Measurements from ENCODE around the gene SCAPER.
"Not testable (repeated sequence)": the region's sequence is repeated elsewhere in the genome, so short reads cannot be mapped to it uniquely, and the experiment has no call there.

Gene SCAPER

GRCh38 chr15:76553102-76553501 lies 352.0 kb downstream of the SCAPER start:
- DNase-seq: no peak

- no peak for DNase-seq
Measured at GRCh38 chr15:76546805-76547204, 358.3 kb downstream of the SCAPER start.

- DNase-seq: no peak
Measured at GRCh38 chr15:76533995-76534394, 371.1 kb downstream of the SCAPER start.

- no peak for DNase-seq
Measured at GRCh38 chr15:76533060-76533820, 371.9 kb downstream of the SCAPER start.

- DNase-seq: no peak
Measured at GRCh38 chr15:76529911-76530310, 375.2 kb downstream of the SCAPER start.

GRCh38 chr15:76526111-76526510 lies 379.0 kb downstream of the SCAPER start:
- DNase-seq: no peak

- DNase-seq: no peak
Measured at GRCh38 chr15:76517910-76518309, 387.2 kb downstream of the SCAPER start.

GRCh38 chr15:76514282-76514681 lies 390.9 kb downstream of the SCAPER start:
- no peak for DNase-seq

- no peak for DNase-seq
Measured at GRCh38 chr15:76512971-76513370, 392.2 kb downstream of the SCAPER start.

GRCh38 chr15:76510663-76511062 lies 394.5 kb downstream of the SCAPER start:
- DNase-seq: not testable (repeated sequence)

- DNase-seq: no peak
Measured at GRCh38 chr15:76503804-76504203, 401.3 kb downstream of the SCAPER start.

- DNase-seq: no peak
Measured at GRCh38 chr15:76503121-76503520, 402.0 kb downstream of the SCAPER start.

GRCh38 chr15:76502678-76503077 lies 402.5 kb downstream of the SCAPER start:
- no peak for DNase-seq

GRCh38 chr15:76502185-76502584 lies 403.0 kb downstream of the SCAPER start:
- not testable (repeated sequence) for DNase-seq

- DNase-seq: no peak
Measured at GRCh38 chr15:76501726-76502125, 403.4 kb downstream of the SCAPER start.

GRCh38 chr15:76501011-76501410 lies 404.1 kb downstream of the SCAPER start:
- DNase-seq: no peak

- DNase-seq: no peak
Measured at GRCh38 chr15:76495487-76495886, 409.7 kb downstream of the SCAPER start.

- DNase-seq: no peak
Measured at GRCh38 chr15:76492538-76492937, 412.6 kb downstream of the SCAPER start.

- no peak for DNase-seq
Measured at GRCh38 chr15:76483752-76484151, 421.4 kb downstream of the SCAPER start.

- no peak for DNase-seq
Measured at GRCh38 chr15:76483018-76483417, 422.1 kb downstream of the SCAPER start.

- DNase-seq: no peak
Measured at GRCh38 chr15:76480267-76480666, 424.9 kb downstream of the SCAPER start.

GRCh38 chr15:76470691-76471090 lies 434.4 kb downstream of the SCAPER start:
- no peak for DNase-seq

- no peak for DNase-seq
Measured at GRCh38 chr15:76468722-76469121, 436.4 kb downstream of the SCAPER start.

GRCh38 chr15:76467136-76467535 lies 438.0 kb downstream of the SCAPER start:
- DNase-seq: no peak

GRCh38 chr15:76465728-76466127 lies 439.4 kb downstream of the SCAPER start:
- no peak for DNase-seq

Data from bone marrow (tissue), 2 donors.